ENCODE data around the gene AGMO. TPM values are rescaled to one million over a fixed set of nuclear protein-coding genes. Genes with fewer than 3 reads are reported as not detected.

AGMO gene
- polyA plus RNA-seq, 1 donor (not counting 4 experiments of a cell fraction or from before 2014, with no cell fraction given): not detected

- no peaks in the 10 kb centered on the region for H3K79me2 ChIP-seq (ENCODE audit: control insufficient read depth, insufficient read depth, low read length)
- H2AFZ ChIP-seq (ENCODE audit: control insufficient read depth, low read length): no peak overlapping the region
- H4K20me1 ChIP-seq (ENCODE audit: control insufficient read depth, extremely low read depth, insufficient read depth, low read length): no peaks in the 10 kb centered on the region
- DNase-seq (ENCODE audit: low read depth, low spot score): no peak
- dilution Hi-C loops (cut with MboI; ENCODE audit: extremely low pct_ligation_motif_present, low sequenced_read_pairs): no loop called here
- no peak overlapping the region for H3K27ac ChIP-seq (ENCODE audit: control insufficient read depth, insufficient read depth, low read length)
- H3K9ac ChIP-seq (ENCODE audit: control insufficient read depth, extremely low read depth, insufficient read depth, low read length): no peak overlapping the region
- H3K9me1 ChIP-seq (ENCODE audit: control insufficient read depth, extremely low read depth, insufficient read depth, low read length): no peaks in the 10 kb centered on the region
- no peaks in the 10 kb centered on the region for H3K36me3 ChIP-seq (ENCODE audit: control insufficient read depth in 2 of 2, extremely low read depth in 1 of 2, insufficient read depth in 2 of 2, low read length in 2 of 2)
- no peak overlapping the region for H3K4me2 ChIP-seq (ENCODE audit: control insufficient read depth, extremely low read depth, insufficient read depth, low read depth, low read length)
- no peaks in the 10 kb centered on the region for H3K27me3 ChIP-seq (ENCODE audit: control insufficient read depth, extremely low read depth, insufficient read depth, low read length)
- TF ChIP-seq CTCF (optimal IDR thresholded peaks at IDR 0.05 in 1 of 3, IDR thresholded peaks at IDR 0.05 in 1 of 3, conservative IDR thresholded peaks at IDR 0.05 in 1 of 3; ENCODE audit: extremely low read depth in 1 of 3, insufficient read depth in 2 of 3, low read length in 3 of 3) (no peak), EZH2 (IDR thresholded peaks at IDR 0.05; ENCODE audit: low read length) (no peak)
- no peaks in the 10 kb centered on the region for H3K9me3 ChIP-seq (ENCODE audit: control insufficient read depth, low read depth, low read length)
- FAIRE-seq: no peak
- no peak overlapping the region for H3K4me3 ChIP-seq (ENCODE audit: control insufficient read depth in 2 of 3, extremely low read depth in 1 of 3, insufficient read depth in 2 of 3, low read depth in 1 of 3, low read length in 3 of 3)
- no peaks in the 10 kb centered on the region for H3K4me1 ChIP-seq (ENCODE audit: control insufficient read depth, extremely low read depth, insufficient read depth, low read length)
Measured at GRCh38 chr7:15489383-15489782, 72.4 kb downstream of the AGMO start.

GRCh38 chr7:15488401-15488800 is 73.4 kb downstream of the AGMO start:
- Histone ChIP-seq H4K20me1 (ENCODE audit: control insufficient read depth, extremely low read depth, insufficient read depth, low read length) (no peaks in the 10 kb centered on the region), H3K4me3 (ENCODE audit: control insufficient read depth in 2 of 3, extremely low read depth in 1 of 3, insufficient read depth in 2 of 3, low read depth in 1 of 3, low read length in 3 of 3) (no peak overlapping the region), H3K27me3 (ENCODE audit: control insufficient read depth, extremely low read depth, insufficient read depth, low read length) (no peaks in the 10 kb centered on the region), H3K9ac (ENCODE audit: control insufficient read depth, extremely low read depth, insufficient read depth, low read length) (no peak overlapping the region), H3K9me3 (ENCODE audit: control insufficient read depth, low read depth, low read length) (no peaks in the 10 kb centered on the region), H3K36me3 (ENCODE audit: control insufficient read depth in 2 of 2, extremely low read depth in 1 of 2, insufficient read depth in 2 of 2, low read length in 2 of 2) (no peaks in the 10 kb centered on the region), H3K4me2 (ENCODE audit: control insufficient read depth, extremely low read depth, insufficient read depth, low read depth, low read length) (no peak overlapping the region), H3K79me2 (ENCODE audit: control insufficient read depth, insufficient read depth, low read length) (no peaks in the 10 kb centered on the region), H3K27ac (ENCODE audit: control insufficient read depth, insufficient read depth, low read length) (no peak overlapping the region), H2AFZ (ENCODE audit: control insufficient read depth, low read length) (no peak overlapping the region), H3K4me1 (ENCODE audit: control insufficient read depth, extremely low read depth, insufficient read depth, low read length) (no peaks in the 10 kb centered on the region), H3K9me1 (ENCODE audit: control insufficient read depth, extremely low read depth, insufficient read depth, low read length) (no peaks in the 10 kb centered on the region)
- TF ChIP-seq EZH2 (IDR thresholded peaks at IDR 0.05; ENCODE audit: low read length) (no peak), CTCF (optimal IDR thresholded peaks at IDR 0.05 in 1 of 3, IDR thresholded peaks at IDR 0.05 in 1 of 3, conservative IDR thresholded peaks at IDR 0.05 in 1 of 3; ENCODE audit: extremely low read depth in 1 of 3, insufficient read depth in 2 of 3, low read length in 3 of 3) (no peak)
- FAIRE-seq (no peak), DNase-seq (ENCODE audit: low read depth, low spot score) (no peak)
- dilution Hi-C loops (cut with MboI; ENCODE audit: extremely low pct_ligation_motif_present, low sequenced_read_pairs): no loop called here

Measured in keratinocyte (primary cell).